BLaER1 treated with 17β-estradiol and CSF1 and Interleukin-3, amounts not matched to agents 10 nM and 100 nM (cell line): Measurements from ENCODE around the gene SIK3.

Experiments
- H3K27ac ChIP-seq, 11 experiments: shearing (Covaris generic); formaldehyde crosslinking; 2 replicates each; pipeline ENCODE4 v1.8.1; 2022
- H3K27me3 ChIP-seq, 11 experiments: shearing (Covaris generic); formaldehyde crosslinking; 2 replicates each; pipeline ENCODE4 v1.8.1; 2022
- H3K36me3 ChIP-seq, 11 experiments: shearing (Covaris generic); formaldehyde crosslinking; 2 replicates each; pipeline ENCODE4 v1.8.1; 2022
- H3K4me1 ChIP-seq, 10 experiments: shearing (Covaris generic); formaldehyde crosslinking; 2 replicates each; pipeline ENCODE4 v1.8.1; 2022
- H3K4me2 ChIP-seq, 11 experiments: shearing (Covaris generic); formaldehyde crosslinking; 2 replicates each; pipeline ENCODE4 v1.8.1; 2022
- H3K4me3 ChIP-seq, 10 experiments: shearing (Covaris generic); formaldehyde crosslinking; 2 replicates each; pipeline ENCODE4 v1.8.1; 2022
- H3K9ac ChIP-seq, 11 experiments: shearing (Covaris generic); formaldehyde crosslinking; 2 replicates each; pipeline ENCODE4 v1.8.1; 2022
- H3K9me3 ChIP-seq, 11 experiments: shearing (Covaris generic); formaldehyde crosslinking; replicated peaks in 1 of 11; 2 replicates each; pipeline ENCODE4 v1.8.1; 2022
- H4K20me1 ChIP-seq, 11 experiments: shearing (Covaris generic); formaldehyde crosslinking; 2 replicates each; pipeline ENCODE4 v1.8.1; 2022
- Cebpa-rat ChIP-seq, 11 experiments: shearing (Covaris generic); IDR thresholded peaks; 2 replicates each; pipeline ENCODE4 v1.8.1; 2022

Gene SIK3

DNA sequence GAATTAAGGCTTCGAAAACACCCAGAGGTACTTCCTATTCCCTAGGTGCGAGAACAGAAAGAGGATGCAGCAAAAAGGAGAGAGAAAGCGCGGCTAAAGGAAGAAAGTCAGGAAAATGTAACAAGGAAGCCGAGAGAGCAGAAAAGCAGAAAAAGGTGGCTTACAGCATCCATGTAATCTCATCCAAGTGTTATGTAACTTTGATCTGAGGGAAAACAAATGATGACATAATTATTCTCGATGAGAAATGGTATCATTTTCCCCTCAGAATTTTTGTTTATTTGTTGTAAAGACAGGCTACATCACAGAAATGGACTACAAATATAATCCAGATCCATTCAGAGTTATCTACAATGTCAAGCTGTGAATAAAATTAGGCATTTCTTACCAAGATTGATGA lies 191.7 kb downstream of the SIK3 start:
- Histone ChIP-seq H3K4me1 (peaks cover 0 to 60% (median 2%) of the 10 kb centered on the region in 10 experiments; a peak in 9 of 20 replicates), H3K9me3 (no peaks in the 10 kb centered on the region), H3K36me3 (peaks cover 0 to 42% (median 17%) of the 10 kb centered on the region in 11 experiments; a peak in 12 of 22 replicates), H3K4me2 (peak overlapping the region in 4 of 11 experiments; percentile 22 to 70 (median 51); a peak in 6 of 22 replicates), H3K27me3 (no peaks in the 10 kb centered on the region), H3K4me3 (no peak overlapping the region), H3K27ac (no peak overlapping the region), H4K20me1 (peaks cover 0 to 26% (median 0%) of the 10 kb centered on the region in 11 experiments; a peak in 3 of 22 replicates), H3K9ac (no peak overlapping the region)
- TF ChIP-seq Cebpa-rat (IDR thresholded peaks at IDR 0.05): no peak

DNA sequence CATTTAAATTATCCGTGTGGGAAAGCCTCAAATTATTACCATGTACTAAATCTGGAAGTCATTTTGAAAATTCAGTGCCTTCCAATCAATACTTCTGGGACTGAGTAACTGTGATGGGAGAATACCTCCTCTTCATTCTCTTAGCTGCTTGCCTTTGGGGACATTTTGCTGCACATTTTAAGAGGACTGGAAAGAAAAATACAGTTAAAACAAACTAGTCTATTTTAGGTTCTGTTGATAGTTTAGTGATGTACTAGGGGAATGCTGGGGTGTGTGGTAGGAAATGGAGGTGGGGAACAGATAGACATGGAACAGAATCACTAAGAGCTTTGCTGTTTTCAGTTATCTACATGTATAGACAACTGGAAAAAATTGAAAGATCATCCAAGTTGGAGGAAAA lies 195.1 kb downstream of the SIK3 start:
- Histone ChIP-seq H3K27me3 (no peaks in the 10 kb centered on the region), H3K9me3 (peaks cover 10 to 23% (median 16%) of the 10 kb centered on the region in 11 experiments; a peak in 20 of 22 replicates), H3K4me2 (no peak overlapping the region), H3K4me3 (no peak overlapping the region), H4K20me1 (peaks cover 0 to 18% (median 0%) of the 10 kb centered on the region in 11 experiments; a peak in 3 of 22 replicates), H3K4me1 (peaks cover 0 to 26% (median 0%) of the 10 kb centered on the region in 10 experiments; a peak in 7 of 20 replicates), H3K9ac (no peak overlapping the region), H3K36me3 (peaks cover 10 to 65% (median 30%) of the 10 kb centered on the region in 11 experiments), H3K27ac (no peak overlapping the region)
- TF ChIP-seq Cebpa-rat (IDR thresholded peaks at IDR 0.05): no peak

GRCh38 chr11:116901964-116902688 lies 196.1 kb downstream of the SIK3 start:
- no peak overlapping the region for H3K27ac ChIP-seq
- H3K4me2 ChIP-seq: no peak overlapping the region
- no peak overlapping the region for H3K4me3 ChIP-seq
- peaks cover 0 to 8% (median 0%) of the 10 kb centered on the region in 11 experiments; a peak in 1 of 22 replicates for H4K20me1 ChIP-seq
- H3K27me3 ChIP-seq: no peaks in the 10 kb centered on the region
- no peak overlapping the region for H3K9ac ChIP-seq
- peaks cover 14 to 71% (median 36%) of the 10 kb centered on the region in 11 experiments for H3K36me3 ChIP-seq
- peaks cover 10 to 23% (median 16%) of the 10 kb centered on the region in 11 experiments; a peak in 20 of 22 replicates for H3K9me3 ChIP-seq
- no peak for TF ChIP-seq Cebpa-rat (IDR thresholded peaks at IDR 0.05)
- peaks cover 0 to 17% (median 0%) of the 10 kb centered on the region in 10 experiments; a peak in 7 of 20 replicates for H3K4me1 ChIP-seq

DNA sequence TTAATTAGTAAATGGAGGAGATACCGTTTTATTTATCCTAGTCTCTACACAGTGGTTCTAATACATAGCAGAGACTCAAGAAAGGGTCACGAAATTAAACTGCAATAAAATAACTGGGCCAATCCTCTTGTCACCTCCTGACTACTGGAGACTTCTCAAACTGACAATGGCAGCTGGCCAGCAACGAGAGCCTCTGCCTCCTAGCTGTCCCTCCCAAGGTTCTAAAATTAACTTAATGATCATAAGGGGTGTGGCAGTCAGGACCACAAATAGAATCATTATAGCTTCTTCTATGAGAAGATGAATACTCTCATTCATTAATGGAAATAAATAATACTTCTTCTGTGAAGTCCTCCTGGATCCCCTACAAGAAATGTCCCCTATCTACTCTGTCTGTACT lies 197.0 kb downstream of the SIK3 start:
- Histone ChIP-seq H3K36me3 (peaks cover 23 to 80% (median 45%) of the 10 kb centered on the region in 11 experiments), H3K27me3 (no peaks in the 10 kb centered on the region), H3K9ac (no peak overlapping the region), H3K4me2 (no peak overlapping the region), H3K4me1 (peaks cover 0 to 13% (median 0%) of the 10 kb centered on the region in 10 experiments; a peak in 8 of 20 replicates), H3K9me3 (peaks cover 10 to 23% (median 16%) of the 10 kb centered on the region in 11 experiments; a peak in 20 of 22 replicates), H4K20me1 (0 out of 22 replicates have a peak, but pooled peaks cover 0 to 5% (median 0%) of the 10 kb centered on the region in 11 experiments), H3K27ac (no peak overlapping the region), H3K4me3 (no peak overlapping the region)
- no peak for TF ChIP-seq Cebpa-rat (IDR thresholded peaks at IDR 0.05)

- peaks cover 50 to 87% (median 76%) of the 10 kb centered on the region in 11 experiments for H3K36me3 ChIP-seq
- TF ChIP-seq Cebpa-rat (IDR thresholded peaks at IDR 0.05): no peak
- peaks cover 10 to 22% (median 16%) of the 10 kb centered on the region in 11 experiments; a peak in 20 of 22 replicates for H3K9me3 ChIP-seq
Observed at GRCh38 chr11:116896211-116896610, 202.0 kb downstream of the SIK3 start.

GRCh38 chr11:116895048-116895757 lies 203.0 kb downstream of the SIK3 start:
- Histone ChIP-seq H3K27ac (no peak overlapping the region), H3K9me3 (peaks cover 10 to 12% (median 12%) of the 10 kb centered on the region in 11 experiments; a peak in 20 of 22 replicates), H3K27me3 (no peaks in the 10 kb centered on the region), H3K9ac (no peak overlapping the region), H4K20me1 (no peaks in the 10 kb centered on the region), H3K4me1 (peaks cover 0 to 31% (median 6%) of the 10 kb centered on the region in 10 experiments; a peak in 12 of 20 replicates), H3K4me2 (peak overlapping the region in 3 of 11 experiments; percentile 11 to 43 (median 24); a peak in 4 of 22 replicates), H3K4me3 (no peak overlapping the region), H3K36me3 (peaks cover 49 to 87% (median 77%) of the 10 kb centered on the region in 11 experiments)
- TF ChIP-seq Cebpa-rat (IDR thresholded peaks at IDR 0.05): no peak

More at GRCh38 chr11:116896211-116896610, 202.0 kb downstream of the SIK3 start:
- Histone ChIP-seq H3K4me1 (peaks cover 0 to 21% (median 0%) of the 10 kb centered on the region in 10 experiments; a peak in 8 of 20 replicates), H3K4me3 (no peak overlapping the region), H3K27ac (no peak overlapping the region), H3K27me3 (no peaks in the 10 kb centered on the region), H3K4me2 (peak overlapping the region in 4 of 11 experiments; percentile 10 to 43 (median 18); a peak in 6 of 22 replicates), H3K9ac (no peak overlapping the region), H4K20me1 (no peaks in the 10 kb centered on the region)

DNA sequence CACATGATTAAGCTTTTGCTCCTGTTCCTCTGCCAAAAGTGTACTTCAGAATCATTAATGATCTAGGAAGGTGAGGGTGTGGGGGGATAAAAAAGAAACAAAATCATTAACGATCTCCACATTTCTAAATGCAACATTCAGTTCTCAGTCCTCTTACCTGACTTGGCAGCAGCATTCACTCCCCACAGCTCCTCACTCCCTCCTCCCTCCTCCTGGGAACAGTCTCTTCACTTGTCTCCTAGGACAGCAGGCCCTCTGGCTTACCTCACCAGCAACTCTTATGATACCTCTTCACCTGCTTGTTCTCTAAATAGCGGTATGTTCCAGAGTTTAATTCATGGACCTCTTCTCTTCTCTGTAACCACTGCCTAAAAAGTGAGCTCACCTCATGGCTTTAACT lies 204.3 kb downstream of the SIK3 start:
- no peak for TF ChIP-seq Cebpa-rat (IDR thresholded peaks at IDR 0.05)
- Histone ChIP-seq H3K4me1 (peaks cover 0 to 33% (median 8%) of the 10 kb centered on the region in 10 experiments; a peak in 12 of 20 replicates), H3K9ac (no peak overlapping the region), H3K4me3 (no peak overlapping the region), H3K27me3 (no peaks in the 10 kb centered on the region), H3K4me2 (no peak overlapping the region), H3K36me3 (peaks cover 41 to 88% (median 74%) of the 10 kb centered on the region in 11 experiments), H4K20me1 (no peaks in the 10 kb centered on the region), H3K9me3 (no peaks in the 10 kb centered on the region; a peak in 1 of 22 replicates), H3K27ac (no peak overlapping the region)

GRCh38 chr11:116893437-116893836 lies 204.8 kb downstream of the SIK3 start:
- no peak for TF ChIP-seq Cebpa-rat (IDR thresholded peaks at IDR 0.05)
- H3K9me3 ChIP-seq: no peaks in the 10 kb centered on the region
- no peak overlapping the region for H3K27ac ChIP-seq
- H4K20me1 ChIP-seq: no peaks in the 10 kb centered on the region
- no peaks in the 10 kb centered on the region for H3K27me3 ChIP-seq
- peaks cover 41 to 93% (median 74%) of the 10 kb centered on the region in 11 experiments for H3K36me3 ChIP-seq
- H3K4me3 ChIP-seq: no peak overlapping the region
- no peak overlapping the region for H3K4me2 ChIP-seq
- peaks cover 0 to 33% (median 8%) of the 10 kb centered on the region in 10 experiments; a peak in 12 of 20 replicates for H3K4me1 ChIP-seq
- H3K9ac ChIP-seq: no peak overlapping the region
